HEK293 (cell line): ENCODE measurements around the gene ORC4.

Experiments used
- CTCF ChIA-PET: fragments of 350-600 bp; formaldehyde crosslinking; extraction: SDS; loops from one replicate; lab custom pipeline; 2021; ENCODE audit warnings: antibody characterized with exemption; lab: Yijun Ruan, JAX
- POLR2A ChIA-PET: fragments of 300-600 bp; formaldehyde crosslinking; extraction: SDS; loops from one replicate; lab custom pipeline; 2020; ENCODE audit warnings: antibody characterized with exemption, inconsistent platforms; lab: Yijun Ruan, JAX
- H3K27ac ChIP-seq: fragments of 200-500 bp; sonication (Bioruptor generic); 2 replicates; pipeline ENCODE4 v1.5.1; 2014; ENCODE audit warnings: low read depth, low read length, control low read depth, inconsistent platforms; ENCODE audit errors: extremely low read depth
- H3K36me3 ChIP-seq, 2 experiments: fragments of 200-500 bp in 1 of 2; sonication (Bioruptor generic) in 1 of 2; 1 replicate in 1 of 2; 2 replicates in 1 of 2; pipeline ENCODE4 v1.5.1; 2014 to 2017; ENCODE audit warnings: inconsistent platforms in 2 of 2, low read length in 2 of 2; ENCODE audit not compliant: control insufficient read depth in 2 of 2, insufficient read depth in 1 of 2
- H3K4me1 ChIP-seq: fragments of 200-500 bp; sonication (Bioruptor generic); 2 replicates; pipeline ENCODE4 v1.5.1; 2014; ENCODE audit warnings: mild to moderate bottlenecking, low read length, inconsistent platforms; ENCODE audit not compliant: control insufficient read depth, insufficient read depth
- H3K4me3 ChIP-seq: 2 replicates; pipeline ENCODE4 v1.5.1; 2011; ENCODE audit warnings: low read depth, mild to moderate bottlenecking, control low read depth, low read length, moderate library complexity
- H3K9me3 ChIP-seq: fragments of 200-500 bp; sonication (Bioruptor generic); 2 replicates; pipeline ENCODE4 v1.5.1; 2014; ENCODE audit warnings: low read depth, low read length, inconsistent platforms; ENCODE audit not compliant: control insufficient read depth, insufficient read depth
- GLIS2 ChIP-seq: fragments of 450-650 bp; formaldehyde crosslinking; IDR thresholded peaks from 2 replicates; pipeline ENCODE4 v1.5.1; 2016; ENCODE audit warnings: missing biosample characterization, missing genetic modification characterization
- HOXC10 ChIP-seq: sonication (generic); formaldehyde crosslinking; IDR thresholded peaks from 2 replicates; pipeline ENCODE4 v1.8.1; 2023; ENCODE audit warnings: mild to moderate bottlenecking, missing genetic modification reagents
- KLF16 ChIP-seq: fragments of 450-650 bp; formaldehyde crosslinking; IDR thresholded peaks from 2 replicates; pipeline ENCODE4 v1.5.1; 2017; ENCODE audit warnings: missing biosample characterization, missing genetic modification characterization
- PRDM1 ChIP-seq: fragments of 450-650 bp; formaldehyde crosslinking; IDR thresholded peaks from 2 replicates; pipeline ENCODE4; 2016; ENCODE audit warnings: missing biosample characterization, missing genetic modification characterization
- SCRT2 ChIP-seq: fragments of 450-650 bp; formaldehyde crosslinking; IDR thresholded peaks from 2 replicates; pipeline ENCODE4 v1.5.1; 2016; ENCODE audit warnings: missing biosample characterization, missing genetic modification characterization
- ZNF157 ChIP-seq: fragments of 450-650 bp; formaldehyde crosslinking; IDR thresholded peaks from 2 replicates; pipeline ENCODE4 v1.5.1; 2016; ENCODE audit warnings: missing biosample characterization, missing genetic modification characterization
- ZNF16 ChIP-seq: fragments of 450-650 bp; formaldehyde crosslinking; IDR thresholded peaks from 2 replicates; pipeline ENCODE4 v1.5.1; 2016; ENCODE audit warnings: low read depth, missing biosample characterization, missing genetic modification characterization
- ZNF175 ChIP-seq: fragments of 450-650 bp; formaldehyde crosslinking; IDR thresholded peaks from 2 replicates; pipeline ENCODE4 v1.5.1; 2016; ENCODE audit warnings: missing biosample characterization, missing genetic modification characterization
- ZNF211 ChIP-seq: fragments of 450-650 bp; formaldehyde crosslinking; IDR thresholded peaks from 2 replicates; pipeline ENCODE4 v1.5.1; 2016; ENCODE audit warnings: low read depth, missing biosample characterization, missing genetic modification characterization
- ZNF239 ChIP-seq: fragments of 450-650 bp; formaldehyde crosslinking; IDR thresholded peaks from 2 replicates; pipeline ENCODE4 v1.5.1; 2016; ENCODE audit warnings: missing biosample characterization, missing genetic modification characterization
- ZNF324 ChIP-seq: fragments of 450-650 bp; formaldehyde crosslinking; IDR thresholded peaks from 2 replicates; pipeline ENCODE4 v1.5.1; 2016; ENCODE audit warnings: missing biosample characterization, missing genetic modification characterization
- ZNF354C ChIP-seq: fragments of 450-650 bp; formaldehyde crosslinking; IDR thresholded peaks from 2 replicates; pipeline ENCODE4 v1.5.1; 2016; ENCODE audit warnings: missing biosample characterization, missing genetic modification characterization, low read depth, borderline replicate concordance
- ZNF37A ChIP-seq: fragments of 450-650 bp; IDR thresholded peaks from 2 replicates; pipeline ENCODE4 v1.5.1; 2018; ENCODE audit warnings: missing biosample characterization, missing genetic modification characterization
- ZNF391 ChIP-seq: fragments of 450-650 bp; formaldehyde crosslinking; IDR thresholded peaks from 2 replicates; pipeline ENCODE4 v1.5.1; 2016; ENCODE audit warnings: low read depth, missing biosample characterization, missing genetic modification characterization, borderline replicate concordance
- ZNF394 ChIP-seq: fragments of 450-650 bp; formaldehyde crosslinking; IDR thresholded peaks from 2 replicates; pipeline ENCODE4 v1.5.1; 2016; ENCODE audit warnings: missing biosample characterization, missing genetic modification characterization, mild to moderate bottlenecking, moderate library complexity, borderline replicate concordance
- ZNF530 ChIP-seq: fragments of 450-650 bp; formaldehyde crosslinking; IDR thresholded peaks from 2 replicates; pipeline ENCODE4 v1.5.1; 2016; ENCODE audit warnings: low read depth, missing biosample characterization, missing genetic modification characterization
- ZNF558 ChIP-seq: fragments of 450-650 bp; formaldehyde crosslinking; IDR thresholded peaks from 2 replicates; pipeline ENCODE4 v1.5.1; 2016; ENCODE audit warnings: missing biosample characterization, missing genetic modification characterization
- ZNF560 ChIP-seq: fragments of 450-650 bp; formaldehyde crosslinking; IDR thresholded peaks from 2 replicates; pipeline ENCODE4 v1.5.1; 2017; ENCODE audit warnings: missing biosample characterization, missing genetic modification characterization, borderline replicate concordance
- ZNF585B ChIP-seq: fragments of 450-650 bp; formaldehyde crosslinking; IDR thresholded peaks from 2 replicates; pipeline ENCODE4 v1.5.1; 2016; ENCODE audit warnings: missing biosample characterization, missing genetic modification characterization
- ZNF610 ChIP-seq: fragments of 450-650 bp; formaldehyde crosslinking; IDR thresholded peaks from 2 replicates; pipeline ENCODE4 v1.5.1; 2016; ENCODE audit warnings: missing biosample characterization, missing genetic modification characterization, borderline replicate concordance
- ZSCAN23 ChIP-seq: fragments of 450-650 bp; formaldehyde crosslinking; IDR thresholded peaks from 2 replicates; pipeline ENCODE4 v1.5.1; 2016; ENCODE audit warnings: missing biosample characterization, missing genetic modification characterization
- TF ChIP-seq, protein P1 (sequence below): fragments of 450-650 bp; formaldehyde crosslinking; optimal IDR thresholded peaks from 2 replicates; pipeline ENCODE3; 2016; ENCODE audit warnings: missing biosample characterization, mild to moderate bottlenecking, missing genetic modification characterization
- TF ChIP-seq, protein P2 (sequence below): fragments of 450-650 bp; IDR thresholded peaks from 2 replicates; pipeline ENCODE4 v1.5.1; 2018; ENCODE audit warnings: missing biosample characterization, missing genetic modification characterization
- TF ChIP-seq, protein P3 (sequence below): fragments of 450-650 bp; formaldehyde crosslinking; IDR thresholded peaks from 2 replicates; pipeline ENCODE4 v1.5.1; 2017; ENCODE audit warnings: missing biosample characterization, missing genetic modification characterization
- TF ChIP-seq, protein P4 (sequence below): fragments of 450-650 bp; formaldehyde crosslinking; IDR thresholded peaks from 2 replicates; pipeline ENCODE4 v1.5.1; 2016; ENCODE audit warnings: missing biosample characterization, missing genetic modification characterization
- TF ChIP-seq, protein P5 (sequence below): fragments of 450-650 bp; formaldehyde crosslinking; IDR thresholded peaks from 2 replicates; pipeline ENCODE4 v1.5.1; 2016; ENCODE audit warnings: missing biosample characterization, missing genetic modification characterization, borderline replicate concordance

Gene ORC4

DNA sequence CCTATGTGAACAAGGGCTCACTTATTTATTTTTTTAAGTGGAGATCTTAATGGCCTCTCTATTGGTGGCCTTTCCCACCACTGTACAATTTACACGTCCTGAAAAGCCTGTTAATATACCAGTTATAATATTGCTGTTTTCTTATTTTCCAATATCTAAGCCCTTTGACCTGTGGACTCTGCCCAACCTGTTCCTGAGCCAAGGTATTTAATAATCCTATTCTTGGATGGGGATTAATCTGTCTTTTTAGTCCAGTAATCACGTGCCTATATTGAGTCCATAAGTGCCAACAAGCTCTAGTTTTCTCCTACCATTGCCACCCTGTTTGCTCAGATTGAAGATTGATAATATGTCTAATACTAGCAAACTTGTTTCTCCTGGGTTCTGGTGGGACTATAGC, 43.1 kb upstream of the ORC4 start:
- CTCF ChIA-PET, result no interaction called here

DNA sequence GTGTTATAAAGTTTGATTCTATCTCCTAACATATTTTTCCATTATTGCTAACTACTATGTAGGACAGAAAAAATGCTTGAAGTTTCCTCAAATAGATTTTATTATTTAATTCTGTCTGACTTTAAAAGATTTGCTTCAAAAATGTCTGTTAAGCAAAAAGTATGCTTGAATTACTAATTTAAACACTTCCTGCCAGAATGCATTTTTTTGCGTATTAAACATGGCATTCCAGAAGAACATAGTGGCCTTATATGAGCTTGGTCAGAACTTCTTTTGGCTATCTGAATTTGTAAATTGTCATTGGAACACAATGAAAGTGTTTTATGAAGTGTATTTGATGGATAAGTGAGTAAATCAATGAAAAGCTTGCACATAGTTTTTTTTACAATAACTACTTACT, 38.1 kb upstream of the ORC4 start:
- no peak for TF ChIP-seq ZNF558
- no peak for TF ChIP-seq SCRT2 (tag by site-specific recombination)
- no peak for TF ChIP-seq ZNF16 (tag by site-specific recombination)
- TF ChIP-seq, protein P1, sequence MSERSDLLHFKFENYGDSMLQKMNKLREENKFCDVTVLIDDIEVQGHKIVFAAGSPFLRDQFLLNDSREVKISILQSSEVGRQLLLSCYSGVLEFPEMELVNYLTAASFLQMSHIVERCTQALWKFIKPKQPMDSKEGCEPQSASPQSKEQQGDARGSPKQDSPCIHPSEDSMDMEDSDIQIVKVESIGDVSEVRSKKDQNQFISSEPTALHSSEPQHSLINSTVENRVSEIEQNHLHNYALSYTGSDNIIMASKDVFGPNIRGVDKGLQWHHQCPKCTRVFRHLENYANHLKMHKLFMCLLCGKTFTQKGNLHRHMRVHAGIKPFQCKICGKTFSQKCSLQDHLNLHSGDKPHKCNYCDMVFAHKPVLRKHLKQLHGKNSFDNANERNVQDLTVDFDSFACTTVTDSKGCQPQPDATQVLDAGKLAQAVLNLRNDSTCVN, result no peak
- TF ChIP-seq ZNF530 (tag by site-specific recombination), result no peak
- TF ChIP-seq, protein P2, sequence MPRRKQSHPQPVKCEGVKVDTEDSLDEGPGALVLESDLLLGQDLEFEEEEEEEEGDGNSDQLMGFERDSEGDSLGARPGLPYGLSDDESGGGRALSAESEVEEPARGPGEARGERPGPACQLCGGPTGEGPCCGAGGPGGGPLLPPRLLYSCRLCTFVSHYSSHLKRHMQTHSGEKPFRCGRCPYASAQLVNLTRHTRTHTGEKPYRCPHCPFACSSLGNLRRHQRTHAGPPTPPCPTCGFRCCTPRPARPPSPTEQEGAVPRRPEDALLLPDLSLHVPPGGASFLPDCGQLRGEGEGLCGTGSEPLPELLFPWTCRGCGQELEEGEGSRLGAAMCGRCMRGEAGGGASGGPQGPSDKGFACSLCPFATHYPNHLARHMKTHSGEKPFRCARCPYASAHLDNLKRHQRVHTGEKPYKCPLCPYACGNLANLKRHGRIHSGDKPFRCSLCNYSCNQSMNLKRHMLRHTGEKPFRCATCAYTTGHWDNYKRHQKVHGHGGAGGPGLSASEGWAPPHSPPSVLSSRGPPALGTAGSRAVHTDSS, result no peak
- no peak for TF ChIP-seq ZNF211 (tag by site-specific recombination)
- TF ChIP-seq, protein P3, sequence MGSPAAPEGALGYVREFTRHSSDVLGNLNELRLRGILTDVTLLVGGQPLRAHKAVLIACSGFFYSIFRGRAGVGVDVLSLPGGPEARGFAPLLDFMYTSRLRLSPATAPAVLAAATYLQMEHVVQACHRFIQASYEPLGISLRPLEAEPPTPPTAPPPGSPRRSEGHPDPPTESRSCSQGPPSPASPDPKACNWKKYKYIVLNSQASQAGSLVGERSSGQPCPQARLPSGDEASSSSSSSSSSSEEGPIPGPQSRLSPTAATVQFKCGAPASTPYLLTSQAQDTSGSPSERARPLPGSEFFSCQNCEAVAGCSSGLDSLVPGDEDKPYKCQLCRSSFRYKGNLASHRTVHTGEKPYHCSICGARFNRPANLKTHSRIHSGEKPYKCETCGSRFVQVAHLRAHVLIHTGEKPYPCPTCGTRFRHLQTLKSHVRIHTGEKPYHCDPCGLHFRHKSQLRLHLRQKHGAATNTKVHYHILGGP (tag by site-specific recombination), result no peak
- TF ChIP-seq ZNF585B (tag by site-specific recombination), result no peak
- no peak for TF ChIP-seq ZNF157 (tag by site-specific recombination)
- TF ChIP-seq KLF16, result no peak
- no peak for TF ChIP-seq ZNF610 (tag by site-specific recombination)
- TF ChIP-seq, protein P4, sequence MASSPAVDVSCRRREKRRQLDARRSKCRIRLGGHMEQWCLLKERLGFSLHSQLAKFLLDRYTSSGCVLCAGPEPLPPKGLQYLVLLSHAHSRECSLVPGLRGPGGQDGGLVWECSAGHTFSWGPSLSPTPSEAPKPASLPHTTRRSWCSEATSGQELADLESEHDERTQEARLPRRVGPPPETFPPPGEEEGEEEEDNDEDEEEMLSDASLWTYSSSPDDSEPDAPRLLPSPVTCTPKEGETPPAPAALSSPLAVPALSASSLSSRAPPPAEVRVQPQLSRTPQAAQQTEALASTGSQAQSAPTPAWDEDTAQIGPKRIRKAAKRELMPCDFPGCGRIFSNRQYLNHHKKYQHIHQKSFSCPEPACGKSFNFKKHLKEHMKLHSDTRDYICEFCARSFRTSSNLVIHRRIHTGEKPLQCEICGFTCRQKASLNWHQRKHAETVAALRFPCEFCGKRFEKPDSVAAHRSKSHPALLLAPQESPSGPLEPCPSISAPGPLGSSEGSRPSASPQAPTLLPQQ (tag by site-specific recombination), result no peak
- TF ChIP-seq ZNF354C, result no peak
- TF ChIP-seq PRDM1 (tag by site-specific recombination), result no peak
- no peak for TF ChIP-seq ZNF239
- TF ChIP-seq ZNF394 (tag by site-specific recombination), result no peak
- TF ChIP-seq ZNF560 (tag by site-specific recombination), result no peak
- TF ChIP-seq, all 188 proteins: peak for 0
- CTCF ChIA-PET, result no interaction called here

More for the DNA sequence above, 43.1 kb upstream of the ORC4 start:
- POLR2A ChIA-PET, result no interaction called here
- TF ChIP-seq GLIS2 (tag by site-specific recombination), result no peak
- TF ChIP-seq ZSCAN23 (tag by site-specific recombination), result no peak
- TF ChIP-seq ZNF37A (tag by site-specific recombination), result no peak
- no peak for TF ChIP-seq ZNF175 (tag by site-specific recombination)
- no peak for TF ChIP-seq ZNF324 (tag by site-specific recombination)
- TF ChIP-seq, protein P5, sequence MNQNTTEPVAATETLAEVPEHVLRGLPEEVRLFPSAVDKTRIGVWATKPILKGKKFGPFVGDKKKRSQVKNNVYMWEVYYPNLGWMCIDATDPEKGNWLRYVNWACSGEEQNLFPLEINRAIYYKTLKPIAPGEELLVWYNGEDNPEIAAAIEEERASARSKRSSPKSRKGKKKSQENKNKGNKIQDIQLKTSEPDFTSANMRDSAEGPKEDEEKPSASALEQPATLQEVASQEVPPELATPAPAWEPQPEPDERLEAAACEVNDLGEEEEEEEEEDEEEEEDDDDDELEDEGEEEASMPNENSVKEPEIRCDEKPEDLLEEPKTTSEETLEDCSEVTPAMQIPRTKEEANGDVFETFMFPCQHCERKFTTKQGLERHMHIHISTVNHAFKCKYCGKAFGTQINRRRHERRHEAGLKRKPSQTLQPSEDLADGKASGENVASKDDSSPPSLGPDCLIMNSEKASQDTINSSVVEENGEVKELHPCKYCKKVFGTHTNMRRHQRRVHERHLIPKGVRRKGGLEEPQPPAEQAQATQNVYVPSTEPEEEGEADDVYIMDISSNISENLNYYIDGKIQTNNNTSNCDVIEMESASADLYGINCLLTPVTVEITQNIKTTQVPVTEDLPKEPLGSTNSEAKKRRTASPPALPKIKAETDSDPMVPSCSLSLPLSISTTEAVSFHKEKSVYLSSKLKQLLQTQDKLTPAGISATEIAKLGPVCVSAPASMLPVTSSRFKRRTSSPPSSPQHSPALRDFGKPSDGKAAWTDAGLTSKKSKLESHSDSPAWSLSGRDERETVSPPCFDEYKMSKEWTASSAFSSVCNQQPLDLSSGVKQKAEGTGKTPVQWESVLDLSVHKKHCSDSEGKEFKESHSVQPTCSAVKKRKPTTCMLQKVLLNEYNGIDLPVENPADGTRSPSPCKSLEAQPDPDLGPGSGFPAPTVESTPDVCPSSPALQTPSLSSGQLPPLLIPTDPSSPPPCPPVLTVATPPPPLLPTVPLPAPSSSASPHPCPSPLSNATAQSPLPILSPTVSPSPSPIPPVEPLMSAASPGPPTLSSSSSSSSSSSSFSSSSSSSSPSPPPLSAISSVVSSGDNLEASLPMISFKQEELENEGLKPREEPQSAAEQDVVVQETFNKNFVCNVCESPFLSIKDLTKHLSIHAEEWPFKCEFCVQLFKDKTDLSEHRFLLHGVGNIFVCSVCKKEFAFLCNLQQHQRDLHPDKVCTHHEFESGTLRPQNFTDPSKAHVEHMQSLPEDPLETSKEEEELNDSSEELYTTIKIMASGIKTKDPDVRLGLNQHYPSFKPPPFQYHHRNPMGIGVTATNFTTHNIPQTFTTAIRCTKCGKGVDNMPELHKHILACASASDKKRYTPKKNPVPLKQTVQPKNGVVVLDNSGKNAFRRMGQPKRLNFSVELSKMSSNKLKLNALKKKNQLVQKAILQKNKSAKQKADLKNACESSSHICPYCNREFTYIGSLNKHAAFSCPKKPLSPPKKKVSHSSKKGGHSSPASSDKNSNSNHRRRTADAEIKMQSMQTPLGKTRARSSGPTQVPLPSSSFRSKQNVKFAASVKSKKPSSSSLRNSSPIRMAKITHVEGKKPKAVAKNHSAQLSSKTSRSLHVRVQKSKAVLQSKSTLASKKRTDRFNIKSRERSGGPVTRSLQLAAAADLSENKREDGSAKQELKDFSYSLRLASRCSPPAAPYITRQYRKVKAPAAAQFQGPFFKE, result no peak
- TF ChIP-seq ZNF391 (tag by site-specific recombination), result no peak
- TF ChIP-seq HOXC10, result no peak
- H3K4me1 ChIP-seq, result 0 out of 2 replicates have a peak, but pooled peaks cover 5% of the 10 kb centered on the region
- H3K27ac ChIP-seq, result no peak overlapping the region
- H3K9me3 ChIP-seq, result no peaks in the 10 kb centered on the region
- no peak overlapping the region for H3K4me3 ChIP-seq
- H3K36me3 ChIP-seq, result no peaks in the 10 kb centered on the region

More for the DNA sequence above, 38.1 kb upstream of the ORC4 start:
- Histone ChIP-seq H3K4me1 (no peaks in the 10 kb centered on the region), H3K4me3 (no peak overlapping the region), H3K36me3 (no peaks in the 10 kb centered on the region), H3K27ac (no peak overlapping the region), H3K9me3 (no peaks in the 10 kb centered on the region)
- POLR2A ChIA-PET, result no interaction called here
